Activated CD4-positive, CD25-positive, alpha-beta regulatory T cell treated with anti-CD3 and anti-CD28 coated beads, Interleukin-2, amount 50 U/mL, for 24 hours (primary cell): Measurements from ENCODE around the gene SLC25A47.
"Not testable (repeated sequence)": the region's sequence is repeated elsewhere in the genome, so short reads cannot be mapped to it uniquely, and the experiment has no call there.

Source experiments
- ATAC-seq, 2 donors: fragments of 150-1000 bp; cut with Tn5 transposase; one replicate each; pipeline ENCODE4 v1.10.0; 2021; ENCODE audit warnings: mild to moderate bottlenecking in 1 of 2, moderate library complexity in 1 of 2

The SLC25A47 gene

DNA sequence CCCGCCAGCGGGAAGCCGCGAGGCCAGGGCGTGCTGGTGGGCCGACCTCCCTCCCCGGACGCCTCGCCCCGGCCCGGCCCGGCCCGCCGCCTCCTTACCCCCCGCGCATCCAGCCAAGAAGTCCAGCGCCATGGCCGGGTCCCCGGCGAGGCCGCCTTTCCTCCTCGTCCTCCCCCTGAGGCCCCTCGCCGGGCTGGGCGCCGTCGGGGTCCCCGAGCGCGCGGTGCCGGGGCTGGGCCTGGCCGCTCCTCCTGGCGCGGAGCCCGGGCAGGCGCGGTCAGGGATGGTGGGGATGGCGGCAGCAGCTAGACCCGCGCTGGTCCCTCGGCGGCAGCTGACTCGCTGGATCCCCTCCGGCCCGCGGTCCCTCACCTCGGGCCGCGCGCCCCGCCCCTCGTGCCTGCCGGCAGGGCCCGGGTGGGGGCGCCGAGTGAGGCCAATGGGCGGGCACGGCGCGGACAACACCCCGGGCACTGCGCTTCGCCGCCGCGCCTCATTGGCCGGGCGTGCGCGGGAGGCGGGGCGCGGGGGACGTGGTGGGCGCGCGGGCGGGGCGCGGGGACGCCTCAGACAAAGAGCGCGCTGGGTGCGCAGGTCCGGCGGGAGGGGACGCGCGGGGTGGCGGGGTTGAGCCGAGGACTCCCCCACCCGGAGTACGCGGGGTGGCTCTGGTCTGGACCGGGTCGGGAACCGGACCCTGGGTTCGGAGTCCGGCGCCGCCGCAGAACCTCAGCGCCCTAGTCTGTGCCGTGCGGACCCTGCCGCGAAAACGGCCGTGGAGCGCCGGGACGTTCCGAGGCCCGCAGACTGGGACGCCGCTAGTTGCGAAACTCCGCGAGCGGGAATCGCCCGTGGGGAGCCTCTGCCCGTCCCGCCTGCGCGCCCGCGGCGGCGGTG lies 16.8 kb upstream of the SLC25A47 start, which contains the start of gene SLC25A29:
SLC25A29 (minus strand) TSS at position 344 of the 897 bp plus-strand sequence; CDS start at position 132, 212 bp downstream.
- ATAC-seq: peak; percentile 88 to 90

DNA sequence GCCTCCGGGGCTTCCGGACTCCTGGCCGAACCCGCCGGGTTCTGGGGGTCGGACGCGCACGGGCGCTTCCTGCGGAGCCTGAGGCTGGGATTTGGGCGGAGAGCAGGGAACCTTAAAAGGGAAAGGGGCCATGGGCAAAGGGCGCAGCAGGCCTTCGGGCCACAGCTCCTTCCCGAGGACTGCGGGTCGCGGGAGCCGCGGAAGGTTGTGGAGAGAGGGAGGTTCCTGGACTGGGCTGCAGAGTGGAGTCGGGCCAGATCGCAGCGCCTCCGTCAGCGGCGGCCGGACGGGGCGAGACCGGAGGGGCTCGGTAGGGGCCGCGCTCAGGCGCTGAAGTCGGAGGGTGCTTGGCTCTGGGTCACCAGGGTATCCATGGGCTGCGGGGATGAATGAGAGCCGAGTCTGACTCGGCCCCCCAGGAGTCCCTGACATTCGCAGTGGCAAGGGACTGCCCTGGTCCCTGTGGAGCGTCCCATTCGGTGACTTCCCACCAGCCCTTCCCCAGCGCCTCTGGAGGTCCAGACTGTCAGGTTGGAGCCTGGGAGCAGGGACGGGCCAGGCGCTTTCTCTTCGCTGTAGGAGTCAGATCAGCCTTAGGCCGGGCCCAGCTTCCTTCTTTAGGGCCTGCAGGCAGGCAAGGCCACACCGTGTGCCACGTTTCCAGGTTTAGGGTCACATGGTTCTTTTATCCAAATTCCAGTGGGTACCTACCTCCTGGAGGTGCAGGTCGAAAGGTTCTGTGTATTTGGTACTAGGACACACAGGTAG lies 16.0 kb upstream of the SLC25A47 start:
- no peak for ATAC-seq

DNA sequence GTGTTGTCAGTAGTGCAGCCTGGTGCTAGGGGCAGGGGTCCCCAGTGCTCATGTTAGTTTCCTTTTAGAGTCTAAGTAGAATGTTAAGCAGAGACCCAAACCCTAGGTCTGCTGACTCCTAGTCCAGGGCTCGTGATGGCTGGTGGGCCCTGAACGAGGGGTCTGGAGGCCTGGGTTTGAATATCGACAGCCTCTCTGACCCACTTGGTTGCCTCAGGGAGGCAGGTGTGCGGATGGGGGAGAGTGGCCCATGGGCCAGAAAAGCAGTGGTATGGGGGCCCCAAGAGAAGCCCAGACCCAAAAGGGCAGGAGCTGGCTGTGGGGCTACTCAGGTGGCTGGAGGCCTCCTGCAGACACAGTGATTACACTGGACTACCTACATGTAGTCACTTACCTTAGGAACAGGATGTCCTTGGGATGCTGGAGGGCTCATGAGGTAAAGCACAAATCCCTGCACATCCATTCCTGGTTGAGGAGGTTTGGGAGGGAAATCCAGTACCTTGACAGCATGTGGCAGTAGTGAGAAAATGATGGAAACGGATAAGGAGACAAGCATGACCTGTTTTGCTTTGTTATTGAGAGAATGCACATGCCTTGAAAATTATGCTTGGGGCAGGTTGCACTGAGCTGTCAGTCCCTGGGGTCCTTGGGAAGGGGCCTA lies 15.2 kb upstream of the SLC25A47 start:
- ATAC-seq: no peak

DNA sequence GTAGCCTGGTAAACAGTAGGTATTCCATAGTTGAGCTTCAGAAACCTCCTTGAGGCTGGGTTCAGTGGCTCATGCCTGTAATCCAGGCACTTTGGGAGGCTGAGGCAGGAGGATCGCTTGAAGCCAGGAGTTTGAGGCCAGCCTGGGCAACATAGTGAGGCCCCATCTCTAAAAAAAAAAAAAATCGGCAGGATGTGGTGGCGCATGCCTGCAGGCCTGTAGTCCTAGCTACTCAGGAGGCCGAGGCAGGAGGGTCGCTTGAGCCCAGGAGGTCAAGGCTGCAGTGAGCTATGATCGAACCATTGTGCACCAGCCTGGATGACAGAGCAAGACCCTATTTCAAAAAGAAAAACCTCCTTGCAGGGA lies 14.7 kb upstream of the SLC25A47 start:
- not testable (repeated sequence) for ATAC-seq

DNA sequence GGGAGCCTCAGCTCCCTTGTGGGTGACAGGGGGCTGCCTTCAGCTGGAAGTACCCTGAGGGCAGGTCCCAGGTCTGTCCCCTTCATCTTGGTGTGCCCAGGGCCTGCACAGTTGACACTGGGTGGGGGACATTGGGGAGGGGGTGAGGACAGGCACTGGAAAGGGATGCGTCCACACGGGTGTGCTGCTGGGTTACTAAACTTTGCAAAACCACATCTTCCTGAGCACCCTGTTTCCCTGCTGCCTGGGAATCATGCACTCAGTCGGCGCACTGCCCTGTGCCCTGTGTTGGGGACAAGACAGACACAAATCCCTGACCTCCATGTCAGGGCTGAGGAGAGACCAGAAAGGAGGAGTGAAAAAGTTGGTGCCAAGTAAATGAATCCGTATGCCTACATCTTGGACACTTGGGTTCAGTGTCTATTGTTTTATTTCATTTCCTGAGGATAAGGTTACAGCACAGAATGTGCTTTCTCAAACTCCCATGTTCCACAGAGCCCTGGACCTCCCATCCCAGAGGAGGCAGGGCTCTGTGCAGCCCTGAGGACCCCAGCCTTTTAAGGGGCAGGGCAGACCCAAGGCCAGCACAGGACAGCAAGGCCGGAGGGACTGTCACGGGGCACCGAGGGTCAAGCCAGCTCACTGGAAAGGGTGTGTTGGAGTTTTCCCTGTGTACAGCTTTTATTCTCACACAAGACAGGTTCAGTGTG lies 14.0 kb upstream of the SLC25A47 start:
- ATAC-seq: no peak

DNA sequence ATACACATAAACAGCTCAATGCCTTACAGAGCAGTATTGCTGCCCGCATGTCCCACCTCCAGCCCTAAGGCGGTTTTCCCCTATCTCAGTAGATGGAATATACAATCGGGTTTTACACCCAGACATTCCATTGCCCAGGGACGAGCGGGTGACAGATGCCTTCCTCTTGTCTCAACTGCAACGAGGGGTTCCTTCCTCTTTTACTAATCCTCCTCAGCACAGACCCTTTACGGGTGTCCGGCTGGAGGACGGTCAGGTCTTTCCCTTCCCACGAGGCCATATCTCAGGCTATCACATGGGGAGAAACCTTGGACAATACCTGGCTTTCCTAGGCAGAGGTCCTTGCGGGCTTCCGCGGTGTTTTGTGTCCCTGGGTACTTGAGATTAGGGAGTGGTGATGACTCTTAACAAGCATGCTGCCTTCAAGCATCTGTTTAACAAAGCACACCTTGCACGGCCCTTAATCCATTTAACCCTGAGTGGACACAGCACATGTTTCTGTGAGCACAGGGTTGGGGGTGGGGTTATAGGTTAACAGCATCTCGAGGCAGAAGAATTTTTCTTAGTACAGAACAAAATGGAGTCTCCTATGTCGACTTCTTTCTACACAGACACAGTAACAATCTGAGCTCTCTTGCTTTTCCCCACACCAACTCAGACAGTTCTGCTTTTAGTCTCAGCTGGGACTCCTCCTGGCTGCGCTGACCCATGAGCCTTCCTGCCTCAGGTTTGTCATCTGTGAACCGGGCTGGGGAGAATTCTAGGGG lies 10.8 kb upstream of the SLC25A47 start:
- not testable (repeated sequence) for ATAC-seq

DNA sequence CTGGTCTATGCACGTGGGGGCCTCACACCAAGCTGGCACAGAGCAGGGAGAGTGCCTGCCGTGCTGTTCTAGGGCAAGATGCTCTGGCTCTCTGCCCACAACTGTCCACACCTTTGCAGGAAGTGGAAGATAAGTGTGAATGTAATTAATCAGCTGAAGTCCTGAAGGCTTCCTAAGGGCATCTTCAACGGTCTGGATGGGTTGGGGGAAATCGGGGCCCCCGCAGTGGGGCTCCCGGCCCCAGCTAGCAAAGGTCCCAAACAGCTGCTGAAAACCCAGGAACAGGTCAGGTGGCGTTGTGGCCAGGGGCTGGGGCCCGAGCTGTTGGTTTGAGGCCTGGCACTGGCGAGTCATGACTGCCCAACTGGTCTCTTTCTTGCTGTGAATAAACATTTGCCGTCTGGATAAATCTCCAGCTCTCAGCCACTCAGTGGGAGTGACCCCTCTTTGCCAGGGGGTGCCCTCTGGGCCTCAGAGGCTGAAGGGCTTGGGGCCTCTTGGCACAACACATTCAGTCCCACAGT lies 10.2 kb upstream of the SLC25A47 start:
- ATAC-seq: no peak

DNA sequence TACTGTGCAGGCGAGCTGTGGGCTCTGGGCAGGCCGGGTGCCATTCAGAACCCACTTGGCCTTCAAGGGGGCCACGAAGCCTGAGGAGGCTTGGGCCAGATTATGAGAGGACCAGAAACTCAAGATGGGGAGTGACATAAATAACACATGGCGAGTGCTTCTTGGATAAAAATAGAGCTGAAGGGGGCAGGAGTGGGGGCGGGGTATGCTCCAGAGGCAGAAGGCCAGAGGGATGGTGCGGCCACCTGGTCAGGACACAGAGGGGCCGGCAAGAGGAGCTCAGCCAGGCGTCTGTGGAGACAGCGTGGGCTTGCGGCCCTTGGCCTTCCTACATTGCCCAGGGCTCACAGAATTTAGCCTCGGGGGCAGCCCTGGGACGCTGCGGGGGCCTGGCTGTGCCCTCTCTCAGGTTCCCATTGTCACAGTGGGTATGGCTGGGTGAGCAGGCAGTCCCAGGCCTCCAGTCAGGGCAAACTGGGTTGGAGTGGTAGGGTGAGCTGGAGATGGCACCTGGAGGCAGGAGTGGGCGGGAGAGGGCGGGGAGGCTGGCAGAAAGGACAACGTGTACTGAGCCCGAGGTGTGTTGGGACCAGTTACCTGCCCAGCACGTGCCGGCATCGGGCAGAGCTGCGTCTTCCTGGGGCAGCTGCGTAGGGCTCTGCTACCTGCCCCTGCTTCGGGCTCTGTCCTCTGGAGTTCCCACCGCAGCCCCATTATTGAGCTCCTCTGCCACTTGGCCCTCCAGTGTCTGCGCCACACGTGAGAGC lies 9.5 kb upstream of the SLC25A47 start:
- no peak for ATAC-seq

DNA sequence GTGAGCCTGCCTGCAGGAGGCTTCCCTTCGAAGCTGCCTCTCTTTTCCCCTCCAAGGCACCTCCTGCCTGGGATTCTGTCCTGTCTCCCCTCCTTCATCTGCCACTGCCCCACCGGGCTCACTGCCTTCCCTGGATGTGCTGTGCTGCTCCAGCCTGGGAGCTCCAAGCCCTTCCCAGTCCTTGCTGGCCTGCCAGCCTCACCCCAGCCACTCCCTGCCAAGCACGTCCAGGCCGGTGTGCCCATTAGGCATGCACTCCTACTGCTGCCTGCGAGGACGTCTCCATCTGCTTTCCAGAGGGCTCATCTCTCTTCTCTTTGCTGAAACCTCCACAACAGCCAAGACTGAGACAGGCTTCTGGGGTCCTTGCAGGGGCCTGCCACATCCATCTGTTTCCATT lies 8.4 kb upstream of the SLC25A47 start:
- ATAC-seq: no peak

DNA sequence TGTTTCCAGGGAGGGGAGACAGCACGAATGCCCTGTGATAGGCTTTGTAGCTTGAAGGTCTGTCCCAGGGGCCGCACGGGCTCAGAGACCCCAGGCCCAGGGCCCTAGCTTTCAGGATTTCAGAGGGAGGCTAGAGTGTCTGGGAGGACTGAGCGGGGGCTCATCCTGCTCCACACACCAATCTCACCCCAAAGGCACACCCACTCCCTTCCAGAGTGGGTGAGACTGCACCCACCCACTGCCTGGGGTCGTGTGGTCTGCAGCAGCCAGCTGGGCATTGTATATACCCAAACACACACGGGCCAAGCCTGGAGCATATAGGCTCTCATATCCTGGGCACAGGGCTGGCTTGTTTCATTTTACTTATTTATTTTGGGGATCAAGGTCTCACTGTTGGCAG lies 5.8 kb upstream of the SLC25A47 start:
- no peak for ATAC-seq

DNA sequence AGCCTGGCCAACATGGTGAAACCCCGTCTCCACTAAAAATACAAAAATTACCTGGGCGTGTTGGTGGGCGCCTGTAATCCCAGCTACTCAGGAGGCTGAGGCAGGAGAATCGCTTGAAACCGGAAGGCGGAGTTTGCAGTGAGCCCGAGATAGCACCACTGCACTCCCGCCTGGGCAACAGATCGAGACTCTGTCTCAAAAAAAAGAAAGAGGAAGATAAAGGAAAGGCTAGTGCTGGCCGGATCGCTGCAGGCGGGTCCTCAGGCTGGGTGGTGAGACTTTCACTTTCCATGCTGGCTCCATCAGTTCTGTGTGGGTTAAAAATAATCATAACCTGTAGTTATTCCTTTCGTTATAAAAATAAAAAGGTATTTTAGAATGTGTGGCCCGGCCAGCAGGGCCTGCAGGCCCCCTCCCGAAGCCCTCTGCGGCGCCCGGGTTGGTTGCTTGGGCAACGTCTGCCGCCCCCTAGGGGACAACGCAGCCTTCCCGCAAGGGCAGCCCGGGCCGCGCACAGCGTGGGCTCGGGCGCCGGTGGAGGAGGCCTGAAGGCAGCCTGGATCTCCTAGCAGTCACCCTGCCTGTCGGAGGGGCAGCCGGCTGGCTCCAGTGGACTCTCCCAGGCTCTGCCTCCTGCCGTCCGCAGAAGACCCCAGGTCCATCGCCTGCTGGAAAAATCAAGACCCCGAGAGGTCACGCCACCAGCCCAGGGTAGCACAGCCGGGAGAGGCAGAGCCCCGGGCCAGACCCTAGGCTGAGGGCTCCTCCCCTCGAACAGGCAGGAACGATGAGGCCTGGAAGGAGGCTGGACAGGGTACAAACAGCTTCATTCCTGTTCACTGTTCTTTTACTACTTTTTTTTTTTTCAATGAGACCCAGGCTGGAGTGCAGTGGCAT lies 5.0 kb upstream of the SLC25A47 start:
- ATAC-seq: peak; percentile 90 to 92

DNA sequence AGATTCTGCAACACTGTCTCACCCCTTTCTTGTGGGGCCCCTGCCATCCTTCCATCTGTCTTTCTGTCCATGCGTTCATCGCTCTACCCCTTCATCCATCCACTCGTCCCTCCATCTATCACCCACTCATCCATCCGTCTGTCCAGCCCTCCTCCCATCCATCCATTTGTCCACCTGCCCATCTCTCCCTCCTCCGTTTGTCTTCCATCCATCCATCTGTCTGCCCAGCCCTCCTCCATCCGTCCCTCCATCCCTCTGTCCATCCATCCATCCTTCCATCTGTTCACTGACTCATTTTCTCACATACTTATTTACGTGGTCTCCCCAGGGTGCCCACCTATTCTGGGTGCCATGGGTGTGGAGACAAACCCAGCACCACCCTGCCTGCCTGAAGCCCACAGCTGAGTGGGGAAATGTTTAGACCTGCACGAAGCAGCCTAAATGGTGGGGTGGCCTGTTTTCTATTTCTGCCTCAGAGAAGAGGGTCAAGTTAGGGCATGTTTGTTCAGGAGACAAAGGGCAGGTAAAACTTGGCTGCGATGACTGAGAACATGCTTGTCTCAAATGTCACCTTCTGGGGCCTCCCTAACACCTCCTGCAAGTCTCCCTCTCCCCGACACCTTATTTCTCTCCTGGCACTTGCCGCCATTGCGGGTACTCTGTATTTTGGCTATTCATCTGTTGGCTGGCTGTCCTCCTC lies 2.8 kb upstream of the SLC25A47 start:
- ATAC-seq: no peak

DNA sequence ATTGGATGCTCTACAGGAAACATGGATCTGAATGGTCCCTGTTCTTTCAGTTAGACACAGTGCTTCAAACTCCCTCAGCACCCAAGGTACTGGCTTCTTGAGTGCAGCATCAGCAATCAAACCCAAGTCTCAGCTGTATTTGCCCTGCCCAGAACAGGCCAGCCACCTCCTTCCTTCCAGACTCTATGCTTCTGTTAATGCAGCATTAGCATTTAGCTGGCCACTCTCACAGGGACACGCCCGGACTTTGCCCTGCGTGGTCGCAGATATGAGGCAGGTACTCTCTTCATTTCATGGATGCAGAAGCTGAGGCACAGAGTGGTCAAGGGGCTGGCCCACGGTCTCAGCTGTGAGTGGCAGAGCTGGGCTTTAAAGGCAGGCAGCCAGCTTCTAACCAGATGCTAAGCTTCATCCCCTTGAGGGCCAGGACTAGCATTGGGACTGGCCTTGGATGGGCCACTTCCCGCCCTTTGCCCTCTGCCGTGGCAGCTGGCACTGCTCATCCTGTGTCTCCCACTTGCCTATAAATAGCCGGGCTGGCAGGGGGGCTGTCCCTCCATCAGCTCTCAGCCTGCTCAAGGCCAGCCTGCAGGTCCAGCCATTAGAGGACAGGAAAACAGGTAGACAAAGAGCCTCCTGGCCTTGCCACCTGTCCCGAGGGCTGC lies 1.5 kb upstream of the SLC25A47 start:
- ATAC-seq: no peak

DNA sequence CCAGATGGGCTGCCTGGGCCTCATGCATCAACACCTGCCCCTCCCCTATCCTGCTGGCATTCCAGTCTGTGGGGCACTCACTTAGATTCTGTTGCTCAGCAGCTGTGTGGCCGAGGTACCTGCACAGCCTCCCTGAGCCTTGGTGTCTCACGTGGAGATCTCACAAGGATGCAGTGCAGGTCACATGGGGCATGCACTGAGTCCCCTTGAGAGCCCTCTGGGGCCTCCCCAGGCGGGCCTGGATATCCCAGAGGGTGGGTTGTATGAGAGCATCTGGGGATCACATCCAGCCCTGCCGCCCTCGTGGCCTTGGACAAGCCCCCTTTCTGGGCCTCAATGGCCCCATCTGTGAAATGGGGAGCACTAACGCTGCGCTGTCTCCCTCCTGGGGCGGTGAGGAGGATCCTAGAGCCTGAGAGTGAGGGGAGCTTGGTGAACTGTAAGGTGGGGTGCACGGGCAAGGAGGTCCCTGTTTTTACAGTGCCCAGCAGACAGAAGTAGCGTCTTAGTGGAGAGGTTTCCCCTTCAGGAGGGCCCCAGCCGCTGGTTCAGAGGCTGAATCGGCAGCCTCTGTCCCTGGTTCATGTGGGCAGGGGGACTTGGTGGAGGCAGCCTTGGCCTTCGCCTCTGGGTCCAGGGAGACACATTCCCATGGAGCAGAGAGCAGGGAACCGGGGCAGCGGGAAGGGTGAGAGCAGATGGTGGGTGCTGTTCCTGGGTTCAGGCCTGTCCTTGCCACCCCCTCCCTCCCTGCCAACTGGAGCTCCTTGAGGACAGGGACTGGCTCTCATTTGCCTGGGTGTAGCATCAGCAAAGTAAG lies 791 bp upstream of the SLC25A47 start:
- ATAC-seq: no peak

DNA sequence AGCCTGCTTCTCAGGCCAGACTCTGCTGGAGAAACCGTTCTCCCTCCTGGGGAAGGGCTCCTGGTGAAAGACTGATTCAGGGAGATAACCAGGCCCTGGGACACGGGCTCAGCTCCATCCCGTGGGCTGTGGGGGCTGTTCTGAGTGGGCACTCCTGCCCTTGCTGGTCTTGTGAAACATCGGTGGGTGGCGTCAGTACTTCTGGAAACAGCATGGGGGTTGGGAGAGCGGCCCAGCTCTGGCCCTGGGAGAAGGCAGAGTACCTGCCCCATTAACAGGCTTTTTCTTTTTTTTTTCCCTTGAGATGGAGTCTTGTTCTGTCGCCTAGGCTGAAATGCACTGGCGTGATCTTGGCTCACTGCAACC lies 786 bp downstream of the SLC25A47 start:
- ATAC-seq: no peak

DNA sequence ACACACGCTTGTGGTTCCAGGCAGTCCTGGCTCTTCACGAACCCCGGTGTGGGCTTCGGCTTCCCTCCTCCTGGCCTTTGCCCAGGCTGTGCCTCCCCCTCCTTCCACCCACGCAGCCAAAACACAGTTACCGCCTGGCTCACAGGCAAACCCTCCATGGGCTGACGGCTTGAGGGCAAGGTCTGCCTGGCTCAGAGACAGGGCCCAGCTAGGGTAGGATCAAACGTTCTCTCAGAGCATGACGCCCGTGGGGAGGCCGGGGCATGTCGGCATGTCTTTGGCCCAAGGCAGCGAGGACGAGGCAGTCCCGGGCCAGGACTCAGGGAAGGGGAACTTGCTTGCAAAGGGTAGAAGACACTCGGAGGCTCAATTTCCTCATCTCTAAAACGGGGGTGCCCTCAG lies 2.1 kb downstream of the SLC25A47 start:
- ATAC-seq: no peak

DNA sequence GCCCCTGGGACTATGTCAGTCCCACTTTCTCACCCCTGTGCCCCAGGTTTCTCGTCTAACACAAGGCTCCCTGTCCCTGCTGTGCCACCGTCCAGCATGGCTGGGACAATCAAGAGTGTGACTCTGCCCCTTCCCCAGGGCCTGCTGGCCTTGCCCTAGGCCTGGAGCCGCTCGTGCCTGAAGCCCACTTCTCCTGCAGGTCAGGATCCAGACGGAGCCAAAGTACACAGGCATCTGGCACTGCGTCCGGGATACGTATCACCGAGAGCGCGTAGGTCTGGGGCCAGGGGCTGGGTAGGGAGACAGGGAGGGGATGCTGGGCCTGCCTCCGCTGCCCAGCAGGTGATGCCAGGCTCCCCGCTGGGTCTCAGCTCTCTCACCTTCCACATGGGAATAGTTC lies 2.8 kb downstream of the SLC25A47 start:
- no peak for ATAC-seq

DNA sequence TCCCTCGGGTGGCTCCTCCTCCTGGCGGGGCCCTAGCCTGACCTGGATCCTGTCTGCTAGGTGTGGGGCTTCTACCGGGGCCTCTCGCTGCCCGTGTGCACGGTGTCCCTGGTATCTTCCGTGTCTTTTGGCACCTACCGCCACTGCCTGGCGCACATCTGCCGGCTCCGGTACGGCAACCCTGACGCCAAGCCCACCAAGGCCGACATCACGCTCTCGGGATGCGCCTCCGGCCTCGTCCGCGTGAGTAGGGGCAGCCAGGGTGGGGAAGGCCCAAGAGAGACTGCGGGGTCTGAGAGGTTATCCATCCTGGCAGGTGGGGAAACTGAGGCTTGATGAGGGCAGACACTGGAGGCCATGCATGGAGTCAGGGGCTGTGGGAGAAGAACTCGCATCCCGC lies 4.0 kb downstream of the SLC25A47 start:
- ATAC-seq: no peak
